Anterior cingulate cortex (tissue), 58 donors: Measurements from ENCODE around the gene DIS3.
"Not testable (repeated sequence)": the region's sequence is repeated elsewhere in the genome, so short reads cannot be mapped to it uniquely, and the experiment has no call there.

Experiments used
- DNase-seq, 58 donors: peaks; one replicate each; lab custom pipeline; 2025; lab: John Stamatoyannopoulos, UW

Gene DIS3, protein sequence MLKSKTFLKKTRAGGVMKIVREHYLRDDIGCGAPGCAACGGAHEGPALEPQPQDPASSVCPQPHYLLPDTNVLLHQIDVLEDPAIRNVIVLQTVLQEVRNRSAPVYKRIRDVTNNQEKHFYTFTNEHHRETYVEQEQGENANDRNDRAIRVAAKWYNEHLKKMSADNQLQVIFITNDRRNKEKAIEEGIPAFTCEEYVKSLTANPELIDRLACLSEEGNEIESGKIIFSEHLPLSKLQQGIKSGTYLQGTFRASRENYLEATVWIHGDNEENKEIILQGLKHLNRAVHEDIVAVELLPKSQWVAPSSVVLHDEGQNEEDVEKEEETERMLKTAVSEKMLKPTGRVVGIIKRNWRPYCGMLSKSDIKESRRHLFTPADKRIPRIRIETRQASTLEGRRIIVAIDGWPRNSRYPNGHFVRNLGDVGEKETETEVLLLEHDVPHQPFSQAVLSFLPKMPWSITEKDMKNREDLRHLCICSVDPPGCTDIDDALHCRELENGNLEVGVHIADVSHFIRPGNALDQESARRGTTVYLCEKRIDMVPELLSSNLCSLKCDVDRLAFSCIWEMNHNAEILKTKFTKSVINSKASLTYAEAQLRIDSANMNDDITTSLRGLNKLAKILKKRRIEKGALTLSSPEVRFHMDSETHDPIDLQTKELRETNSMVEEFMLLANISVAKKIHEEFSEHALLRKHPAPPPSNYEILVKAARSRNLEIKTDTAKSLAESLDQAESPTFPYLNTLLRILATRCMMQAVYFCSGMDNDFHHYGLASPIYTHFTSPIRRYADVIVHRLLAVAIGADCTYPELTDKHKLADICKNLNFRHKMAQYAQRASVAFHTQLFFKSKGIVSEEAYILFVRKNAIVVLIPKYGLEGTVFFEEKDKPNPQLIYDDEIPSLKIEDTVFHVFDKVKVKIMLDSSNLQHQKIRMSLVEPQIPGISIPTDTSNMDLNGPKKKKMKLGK

DNA sequence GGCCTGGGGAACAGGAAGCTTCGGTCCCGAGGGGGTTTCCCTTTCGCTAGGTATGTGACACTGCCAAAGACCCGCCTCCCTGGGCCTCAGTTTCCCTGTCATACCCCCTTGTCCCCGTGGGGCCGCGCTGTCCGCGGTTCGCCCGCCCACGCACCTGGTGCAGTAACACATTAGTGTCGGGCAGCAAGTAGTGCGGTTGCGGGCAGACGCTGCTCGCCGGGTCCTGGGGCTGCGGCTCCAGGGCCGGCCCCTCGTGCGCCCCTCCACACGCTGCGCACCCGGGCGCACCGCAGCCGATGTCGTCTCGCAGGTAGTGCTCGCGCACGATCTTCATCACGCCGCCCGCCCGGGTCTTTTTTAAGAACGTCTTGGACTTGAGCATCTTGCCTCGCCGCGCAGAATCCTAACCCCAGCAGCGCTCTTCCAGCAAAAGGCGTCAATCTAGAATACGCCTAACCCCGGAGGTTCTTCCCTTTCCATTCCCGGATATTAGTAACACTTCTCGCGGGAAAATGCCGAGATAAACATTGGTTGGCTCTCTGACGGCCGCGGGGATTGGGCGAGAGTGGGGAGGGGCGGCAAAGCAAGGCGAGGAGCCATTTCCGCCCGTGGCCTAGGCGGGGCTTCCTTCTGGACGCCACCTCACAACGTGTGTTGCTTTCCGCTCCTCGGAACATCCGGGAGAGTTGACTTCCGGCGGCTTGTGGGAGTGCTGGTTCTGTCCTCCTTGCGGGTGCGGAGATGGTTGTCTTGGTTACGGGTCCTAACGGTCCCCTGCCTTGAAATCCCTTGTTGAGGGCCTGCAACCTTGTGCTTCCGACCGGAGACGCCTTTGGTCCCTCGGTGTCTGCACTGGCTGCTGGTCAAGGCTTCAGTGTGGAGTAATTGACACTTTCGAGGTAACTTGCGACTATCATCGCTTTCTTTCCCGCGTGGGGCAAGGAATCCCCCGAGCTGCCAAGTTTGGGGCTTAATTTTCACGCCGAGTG lies at the start of gene DIS3, which contains the start of gene PIBF1:
Gene DIS3, minus strand, starts transcription at position 450 of the 989 bp plus-strand sequence. Its CDS starts 68 bp downstream, at position 382.
Gene PIBF1, plus strand, starts transcription at position 683 of the 989 bp plus-strand sequence. CDS start 1,337 bp downstream, outside the sequence.
- peak; percentile 80 to 99 (median 94) for DNase-seq

DNA sequence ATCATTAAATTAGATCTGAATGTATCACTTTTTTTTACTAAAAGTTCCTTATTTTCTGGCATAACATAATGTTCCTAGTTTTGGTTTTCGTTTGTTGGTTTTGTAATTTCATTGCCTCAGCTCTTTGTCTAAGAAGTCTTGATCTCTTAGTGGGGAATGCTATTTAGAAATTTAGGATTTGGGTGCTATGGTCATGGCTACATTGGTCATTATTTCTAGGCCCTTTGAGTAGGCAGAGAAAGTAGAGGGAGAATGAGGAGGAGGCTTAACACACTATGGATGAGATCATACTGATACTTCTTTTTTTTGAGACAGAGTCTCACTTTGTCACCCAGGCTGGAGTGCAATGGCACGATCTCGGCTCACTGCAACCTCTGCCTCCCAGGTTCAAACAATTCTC lies 42.0 kb upstream of the DIS3 start:
- DNase-seq, result no peak

- no peak for DNase-seq
These were observed 41.4 kb upstream of the DIS3 start for GRCh38 chr13:72823081-72823480.

GRCh38 chr13:72820898-72821279 lies 39.2 kb upstream of the DIS3 start:
- no peak for DNase-seq

DNA sequence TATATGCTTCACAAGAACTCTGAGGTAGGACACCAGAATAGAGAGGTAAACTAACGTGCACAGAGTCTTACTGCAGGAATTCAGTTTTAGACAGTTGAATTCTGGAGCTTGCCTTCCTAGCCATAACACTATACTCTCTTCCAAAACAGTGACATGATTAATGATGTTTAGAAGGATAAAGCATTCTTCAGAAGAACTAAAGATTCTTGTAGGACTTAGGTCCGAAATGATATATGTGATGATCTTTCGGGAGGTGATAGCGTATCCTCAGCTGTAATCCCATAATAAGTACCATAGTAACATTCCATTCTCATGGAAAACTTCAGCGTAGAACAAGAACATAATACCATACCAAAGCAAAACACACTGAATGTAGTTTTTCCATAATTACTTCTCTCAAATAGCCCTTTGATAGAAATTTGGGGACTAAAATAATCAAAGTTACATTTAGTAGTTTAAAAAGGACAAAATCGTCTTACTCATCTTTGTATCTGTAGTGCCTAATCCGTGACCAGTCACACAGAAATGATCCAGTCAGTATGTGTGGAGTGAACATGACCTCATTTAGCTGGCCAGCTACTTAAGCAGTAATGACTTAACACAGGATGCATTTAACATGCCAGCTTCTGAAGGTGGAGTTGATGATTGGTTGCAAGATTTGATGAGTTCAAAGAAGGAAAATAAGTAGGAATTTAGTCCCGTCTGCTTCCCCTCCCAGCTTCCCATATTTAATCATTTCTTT lies 38.6 kb upstream of the DIS3 start:
- no peak for DNase-seq

DNA sequence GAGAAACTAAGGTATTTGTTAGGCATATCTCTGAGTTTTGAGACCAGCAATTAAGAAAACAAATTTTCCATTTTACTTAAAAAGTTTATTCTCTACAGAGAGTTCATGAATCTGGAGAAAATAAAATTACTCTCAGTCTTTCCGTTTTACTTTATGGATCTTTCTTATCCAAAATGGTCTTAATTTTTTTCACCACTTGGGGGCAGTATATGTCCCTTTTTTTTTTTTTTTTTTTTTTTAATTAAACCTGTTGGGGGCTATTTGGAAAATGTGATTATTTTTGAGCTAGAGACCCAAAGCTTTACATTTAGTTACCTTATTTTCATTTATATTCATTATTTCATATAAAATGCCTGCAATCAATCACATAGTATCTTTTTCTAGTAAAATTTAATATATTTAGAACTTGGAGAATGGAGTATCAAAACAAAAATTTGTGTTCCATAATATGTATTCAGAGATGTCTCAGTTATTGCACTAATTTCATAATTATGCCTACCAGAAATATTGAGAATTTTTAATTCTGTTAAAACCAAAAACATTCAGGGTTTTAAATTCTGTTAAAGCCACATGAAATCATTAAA lies 27.3 kb upstream of the DIS3 start:
- no peak for DNase-seq

DNA sequence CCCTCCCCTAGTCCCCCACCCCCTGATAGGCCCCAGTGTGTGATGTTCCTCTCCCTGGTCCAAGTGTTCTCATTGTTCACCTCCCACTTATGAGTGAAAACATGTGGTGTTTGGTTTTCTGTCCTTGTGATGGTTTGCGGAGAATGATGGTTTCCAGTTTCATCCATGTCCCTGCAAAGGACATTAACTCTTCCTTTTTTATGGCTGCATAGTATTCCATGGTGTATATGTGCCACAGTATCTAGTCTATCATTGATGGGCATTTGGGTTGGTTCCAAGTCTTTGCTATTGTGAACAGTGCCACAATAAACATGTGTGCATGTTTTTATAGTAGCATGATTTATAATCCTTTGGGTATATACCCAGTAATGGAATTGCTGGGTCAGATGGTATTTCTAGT lies 24.8 kb upstream of the DIS3 start:
- not testable (repeated sequence) for DNase-seq

DNA sequence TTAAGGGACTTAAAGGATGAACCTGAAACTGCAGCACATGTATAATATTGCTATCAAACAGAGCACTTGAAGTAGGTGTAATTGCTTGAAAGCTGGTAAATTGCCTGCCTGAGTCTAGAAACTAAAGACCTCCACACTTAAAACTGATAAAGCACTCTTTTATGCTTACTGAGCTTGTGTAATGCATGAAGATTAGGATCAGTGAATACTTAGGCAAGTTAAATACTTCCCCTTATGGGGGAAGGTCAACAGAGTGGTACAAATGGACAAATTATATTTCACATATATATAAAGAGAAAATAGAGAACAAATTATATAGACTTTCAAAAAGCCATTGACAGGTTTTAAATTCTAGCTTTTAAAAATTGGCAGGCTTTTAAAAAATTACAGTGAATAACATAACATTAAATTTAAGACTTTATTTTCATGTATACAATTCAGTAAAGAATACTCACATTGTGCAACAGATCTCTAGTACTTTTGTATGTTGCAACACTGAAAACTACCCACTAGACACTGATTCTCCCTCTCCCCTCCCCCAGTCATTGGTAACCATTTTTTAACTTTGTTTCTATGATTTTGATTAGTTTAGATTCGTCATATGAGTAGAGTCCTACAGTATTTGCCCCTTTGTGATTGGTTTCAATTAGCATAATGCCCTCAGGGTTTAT lies 24.1 kb upstream of the DIS3 start:
- DNase-seq, result no peak

DNA sequence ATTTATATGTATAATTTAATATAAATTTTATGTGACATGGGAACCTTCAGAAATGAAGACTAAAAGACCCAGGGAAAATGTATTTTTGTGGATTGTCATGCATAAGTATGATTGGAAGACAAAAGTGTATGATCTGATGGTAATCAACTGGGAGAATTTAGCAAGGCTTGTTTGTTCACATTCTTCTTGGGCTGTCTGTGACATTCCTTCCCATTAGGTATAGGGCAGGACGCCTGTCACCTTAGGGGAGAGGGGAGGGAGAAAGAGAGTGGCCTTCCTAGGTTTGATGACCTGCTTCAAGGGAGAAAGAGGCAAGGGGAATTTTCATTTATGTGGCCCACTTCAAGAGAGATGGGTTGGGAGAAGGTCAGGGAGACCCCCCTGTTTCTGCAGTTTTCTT lies 22.6 kb upstream of the DIS3 start:
- DNase-seq, result no peak

- no peak for DNase-seq
These were observed 17.1 kb upstream of the DIS3 start for GRCh38 chr13:72798817-72799216.

- DNase-seq, result no peak
These were observed 10.9 kb upstream of the DIS3 start for GRCh38 chr13:72792640-72793039.

GRCh38 chr13:72788831-72789230 lies 7.1 kb upstream of the DIS3 start:
- DNase-seq, result no peak

DNA sequence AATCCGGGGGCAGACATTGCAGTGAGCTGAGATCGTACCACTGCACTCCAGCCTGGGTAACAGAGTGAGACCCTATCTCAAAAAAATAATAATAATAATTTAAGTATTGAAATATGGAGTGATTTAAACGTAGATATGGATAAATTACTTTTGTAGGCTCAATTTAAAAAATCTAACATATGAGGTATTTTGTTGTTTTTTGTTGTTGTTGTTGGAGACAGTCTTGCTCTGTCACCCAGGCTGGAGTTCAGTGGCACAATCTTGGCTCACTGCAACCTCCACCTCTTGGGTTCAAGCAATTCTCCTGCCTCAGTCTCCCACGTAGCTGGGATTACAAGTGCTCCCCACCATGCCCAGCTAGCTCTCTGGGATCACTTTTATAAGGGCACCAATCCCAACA lies 3.0 kb upstream of the DIS3 start:
- not testable (repeated sequence) for DNase-seq

DNA sequence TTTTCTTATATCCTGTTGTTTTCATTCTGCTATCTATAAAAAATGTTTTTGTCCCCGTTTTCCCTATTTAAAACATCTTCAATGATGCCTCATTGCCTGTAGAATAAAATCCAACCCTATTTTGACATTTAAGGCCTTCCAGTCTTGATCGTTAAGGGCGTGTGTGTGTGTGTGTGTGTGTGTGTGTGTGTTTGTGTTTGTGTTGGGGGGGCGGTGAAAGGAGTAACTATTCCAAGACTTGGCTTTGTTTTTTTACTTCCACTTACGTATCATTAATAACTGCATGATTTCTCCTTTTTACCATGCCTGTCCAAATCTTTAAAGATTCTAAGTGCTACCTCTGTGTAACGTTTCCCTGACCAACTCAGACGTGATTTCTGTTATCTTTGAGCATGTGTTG lies 1.0 kb upstream of the DIS3 start:
- DNase-seq, result no peak

GRCh38 chr13:72774019-72774418 lies 7.7 kb downstream of the DIS3 start:
- DNase-seq, result no peak

GRCh38 chr13:72763411-72763810 lies 18.3 kb downstream of the DIS3 start:
- DNase-seq, result no peak

- no peak for DNase-seq
These were observed 21.5 kb downstream of the DIS3 start for GRCh38 chr13:72760189-72760588.

DNA sequence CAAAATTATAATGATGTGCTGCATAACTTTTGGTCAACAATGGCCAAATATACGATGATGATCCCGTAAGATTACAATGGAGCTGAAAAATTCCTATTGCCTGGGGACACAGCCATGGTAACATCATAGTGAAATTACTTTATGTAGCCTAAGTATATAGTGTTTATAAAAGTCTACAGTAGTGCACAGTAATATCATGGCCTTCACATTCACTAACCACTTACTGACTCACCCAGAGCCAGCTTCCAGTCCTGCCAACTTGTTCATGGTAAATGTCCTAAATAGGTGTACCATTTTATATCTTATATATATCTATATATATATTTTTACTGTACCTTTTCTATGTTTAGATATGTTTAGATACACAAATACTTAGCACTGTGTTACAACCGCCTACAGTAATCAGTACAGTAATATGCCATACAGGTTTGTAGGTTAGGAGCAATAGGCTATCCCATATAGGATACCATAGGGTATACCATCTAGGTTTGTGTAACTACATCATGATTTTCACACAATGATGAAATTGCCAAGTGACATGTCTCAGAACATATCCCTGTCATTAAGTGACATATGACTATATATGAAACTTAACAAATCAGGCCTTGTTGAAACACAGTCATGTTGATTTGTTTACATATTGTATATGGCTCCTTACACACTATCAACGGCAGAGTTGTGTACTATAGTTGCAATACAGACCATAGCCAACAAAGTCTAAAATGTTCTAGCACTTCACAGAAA lies 23.7 kb downstream of the DIS3 start:
- DNase-seq, result no peak
